Measurements from ENCODE around the gene BBC3. TPM values are rescaled to one million over a fixed set of nuclear protein-coding genes. Genes with fewer than 3 reads are reported as not detected.

Gene BBC3
- total and polyA plus RNA-seq, 2 experiments from 2014 or later: 23.4 to 31.9 TPM

DNA sequence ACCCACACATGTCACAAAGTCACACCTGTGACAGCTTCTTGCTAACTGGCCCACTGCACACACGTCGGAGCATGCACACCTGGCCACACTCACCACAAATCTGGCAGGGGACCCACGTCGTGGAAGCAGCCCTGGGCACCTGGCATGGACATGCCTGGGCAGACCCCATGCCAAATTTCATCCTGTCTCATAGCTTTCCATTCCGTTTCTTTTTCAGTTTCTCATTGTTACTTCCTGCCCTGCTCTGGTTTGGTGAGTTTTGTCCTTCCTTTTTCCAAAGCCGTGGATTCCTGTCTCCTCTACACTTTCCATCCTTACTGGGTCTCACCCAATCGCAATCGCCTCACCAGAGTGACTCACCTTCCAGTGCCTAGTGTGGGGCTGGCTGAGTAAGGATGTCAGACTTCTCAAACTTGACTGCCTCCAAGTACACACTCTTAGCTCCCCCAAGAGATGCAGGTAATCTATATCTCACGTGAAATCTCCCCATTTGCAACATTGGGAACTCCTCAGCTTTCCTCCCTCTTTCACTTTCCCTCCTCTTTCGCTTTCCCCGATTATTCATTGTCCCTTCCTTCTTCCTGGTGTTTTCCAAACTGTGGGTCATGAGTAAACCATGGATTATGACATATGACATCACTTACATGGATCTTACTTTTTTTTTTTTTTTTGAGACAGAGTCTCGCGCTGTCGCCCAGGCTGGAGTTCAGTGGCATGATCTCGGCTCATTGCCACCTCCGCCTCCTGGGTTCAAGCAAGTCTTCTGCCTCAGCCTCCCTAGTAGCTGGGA, 1.6 kb upstream of the BBC3 start:
- H3K27me3 Mint-ChIP-seq (ENCODE audit: insufficient read depth, low read depth, poor library complexity): peaks cover 11% of the 10 kb centered on the region
- no peak overlapping the region for H2AFZ ChIP-seq
- no peaks in the 10 kb centered on the region; the same call in 1 of the 2 replicates for H4K20me1 ChIP-seq (replicated peaks; ENCODE audit: insufficient read depth)
- H3K27ac ChIP-seq (ENCODE audit: low read depth): peak overlapping the region; percentile 96
- H3K36me3 Mint-ChIP-seq (ENCODE audit: low read depth): no peaks in the 10 kb centered on the region; the same call in 2 of the 3 replicates
- H3K4me1 Mint-ChIP-seq: peaks cover 15% of the 10 kb centered on the region
- peak overlapping the region; percentile 57; the same call in 1 of the 2 replicates for H3K4me3 ChIP-seq
- TF ChIP-seq EZH2 (IDR thresholded peaks at IDR 0.05; ENCODE audit: low read depth, unreplicated experiment) (no peak), POLR2AphosphoS5 (IDR thresholded peaks at IDR 0.05; ENCODE audit: low read depth) (no peak), ZNF331 (CRISPR knock-in tag; IDR thresholded peaks at IDR 0.05; ENCODE audit: low read depth) (no peak), STAT1 (IDR thresholded peaks at IDR 0.05; ENCODE audit: unreplicated experiment) (no peak), CREB1 (CRISPR knock-in tag; IDR thresholded peaks at IDR 0.05; ENCODE audit: low read depth) (no peak), ZNF114 (CRISPR knock-in tag; IDR thresholded peaks at IDR 0.05) (no peak), EZH2phosphoT487 (IDR thresholded peaks at IDR 0.05; ENCODE audit: unreplicated experiment) (no peak), JUNB (IDR thresholded peaks at IDR 0.05; ENCODE audit: unreplicated experiment) (no peak), NANOG (IDR thresholded peaks at IDR 0.05; ENCODE audit: borderline replicate concordance) (no peak)
- TF ChIP-seq, protein P1, sequence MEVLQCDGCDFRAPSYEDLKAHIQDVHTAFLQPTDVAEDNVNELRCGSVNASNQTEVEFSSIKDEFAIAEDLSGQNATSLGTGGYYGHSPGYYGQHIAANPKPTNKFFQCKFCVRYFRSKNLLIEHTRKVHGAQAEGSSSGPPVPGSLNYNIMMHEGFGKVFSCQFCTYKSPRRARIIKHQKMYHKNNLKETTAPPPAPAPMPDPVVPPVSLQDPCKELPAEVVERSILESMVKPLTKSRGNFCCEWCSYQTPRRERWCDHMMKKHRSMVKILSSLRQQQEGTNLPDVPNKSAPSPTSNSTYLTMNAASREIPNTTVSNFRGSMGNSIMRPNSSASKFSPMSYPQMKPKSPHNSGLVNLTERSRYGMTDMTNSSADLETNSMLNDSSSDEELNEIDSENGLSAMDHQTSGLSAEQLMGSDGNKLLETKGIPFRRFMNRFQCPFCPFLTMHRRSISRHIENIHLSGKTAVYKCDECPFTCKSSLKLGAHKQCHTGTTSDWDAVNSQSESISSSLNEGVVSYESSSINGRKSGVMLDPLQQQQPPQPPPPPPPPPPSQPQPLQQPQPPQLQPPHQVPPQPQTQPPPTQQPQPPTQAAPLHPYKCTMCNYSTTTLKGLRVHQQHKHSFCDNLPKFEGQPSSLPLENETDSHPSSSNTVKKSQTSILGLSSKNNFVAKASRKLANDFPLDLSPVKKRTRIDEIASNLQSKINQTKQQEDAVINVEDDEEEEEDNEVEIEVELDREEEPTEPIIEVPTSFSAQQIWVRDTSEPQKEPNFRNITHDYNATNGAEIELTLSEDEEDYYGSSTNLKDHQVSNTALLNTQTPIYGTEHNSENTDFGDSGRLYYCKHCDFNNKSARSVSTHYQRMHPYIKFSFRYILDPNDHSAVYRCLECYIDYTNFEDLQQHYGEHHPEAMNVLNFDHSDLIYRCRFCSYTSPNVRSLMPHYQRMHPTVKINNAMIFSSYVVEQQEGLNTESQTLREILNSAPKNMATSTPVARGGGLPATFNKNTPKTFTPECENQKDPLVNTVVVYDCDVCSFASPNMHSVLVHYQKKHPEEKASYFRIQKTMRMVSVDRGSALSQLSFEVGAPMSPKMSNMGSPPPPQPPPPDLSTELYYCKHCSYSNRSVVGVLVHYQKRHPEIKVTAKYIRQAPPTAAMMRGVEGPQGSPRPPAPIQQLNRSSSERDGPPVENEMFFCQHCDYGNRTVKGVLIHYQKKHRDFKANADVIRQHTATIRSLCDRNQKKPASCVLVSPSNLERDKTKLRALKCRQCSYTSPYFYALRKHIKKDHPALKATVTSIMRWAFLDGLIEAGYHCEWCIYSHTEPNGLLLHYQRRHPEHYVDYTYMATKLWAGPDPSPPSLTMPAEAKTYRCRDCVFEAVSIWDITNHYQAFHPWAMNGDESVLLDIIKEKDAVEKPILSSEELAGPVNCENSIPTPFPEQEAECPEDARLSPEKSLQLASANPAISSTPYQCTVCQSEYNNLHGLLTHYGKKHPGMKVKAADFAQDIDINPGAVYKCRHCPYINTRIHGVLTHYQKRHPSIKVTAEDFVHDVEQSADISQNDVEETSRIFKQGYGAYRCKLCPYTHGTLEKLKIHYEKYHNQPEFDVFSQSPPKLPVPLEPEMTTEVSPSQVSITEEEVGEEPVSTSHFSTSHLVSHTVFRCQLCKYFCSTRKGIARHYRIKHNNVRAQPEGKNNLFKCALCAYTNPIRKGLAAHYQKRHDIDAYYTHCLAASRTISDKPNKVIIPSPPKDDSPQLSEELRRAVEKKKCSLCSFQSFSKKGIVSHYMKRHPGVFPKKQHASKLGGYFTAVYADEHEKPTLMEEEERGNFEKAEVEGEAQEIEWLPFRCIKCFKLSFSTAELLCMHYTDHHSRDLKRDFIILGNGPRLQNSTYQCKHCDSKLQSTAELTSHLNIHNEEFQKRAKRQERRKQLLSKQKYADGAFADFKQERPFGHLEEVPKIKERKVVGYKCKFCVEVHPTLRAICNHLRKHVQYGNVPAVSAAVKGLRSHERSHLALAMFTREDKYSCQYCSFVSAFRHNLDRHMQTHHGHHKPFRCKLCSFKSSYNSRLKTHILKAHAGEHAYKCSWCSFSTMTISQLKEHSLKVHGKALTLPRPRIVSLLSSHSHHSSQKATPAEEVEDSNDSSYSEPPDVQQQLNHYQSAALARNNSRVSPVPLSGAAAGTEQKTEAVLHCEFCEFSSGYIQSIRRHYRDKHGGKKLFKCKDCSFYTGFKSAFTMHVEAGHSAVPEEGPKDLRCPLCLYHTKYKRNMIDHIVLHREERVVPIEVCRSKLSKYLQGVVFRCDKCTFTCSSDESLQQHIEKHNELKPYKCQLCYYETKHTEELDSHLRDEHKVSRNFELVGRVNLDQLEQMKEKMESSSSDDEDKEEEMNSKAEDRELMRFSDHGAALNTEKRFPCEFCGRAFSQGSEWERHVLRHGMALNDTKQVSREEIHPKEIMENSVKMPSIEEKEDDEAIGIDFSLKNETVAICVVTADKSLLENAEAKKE (CRISPR knock-in tag; IDR thresholded peaks at IDR 0.05): no peak
- TF ChIP-seq, protein P2, sequence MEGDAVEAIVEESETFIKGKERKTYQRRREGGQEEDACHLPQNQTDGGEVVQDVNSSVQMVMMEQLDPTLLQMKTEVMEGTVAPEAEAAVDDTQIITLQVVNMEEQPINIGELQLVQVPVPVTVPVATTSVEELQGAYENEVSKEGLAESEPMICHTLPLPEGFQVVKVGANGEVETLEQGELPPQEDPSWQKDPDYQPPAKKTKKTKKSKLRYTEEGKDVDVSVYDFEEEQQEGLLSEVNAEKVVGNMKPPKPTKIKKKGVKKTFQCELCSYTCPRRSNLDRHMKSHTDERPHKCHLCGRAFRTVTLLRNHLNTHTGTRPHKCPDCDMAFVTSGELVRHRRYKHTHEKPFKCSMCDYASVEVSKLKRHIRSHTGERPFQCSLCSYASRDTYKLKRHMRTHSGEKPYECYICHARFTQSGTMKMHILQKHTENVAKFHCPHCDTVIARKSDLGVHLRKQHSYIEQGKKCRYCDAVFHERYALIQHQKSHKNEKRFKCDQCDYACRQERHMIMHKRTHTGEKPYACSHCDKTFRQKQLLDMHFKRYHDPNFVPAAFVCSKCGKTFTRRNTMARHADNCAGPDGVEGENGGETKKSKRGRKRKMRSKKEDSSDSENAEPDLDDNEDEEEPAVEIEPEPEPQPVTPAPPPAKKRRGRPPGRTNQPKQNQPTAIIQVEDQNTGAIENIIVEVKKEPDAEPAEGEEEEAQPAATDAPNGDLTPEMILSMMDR (conservative IDR thresholded peaks at IDR 0.05; ENCODE audit: low read depth in 2 of 2): no peak
- TF ChIP-seq, protein P3, sequence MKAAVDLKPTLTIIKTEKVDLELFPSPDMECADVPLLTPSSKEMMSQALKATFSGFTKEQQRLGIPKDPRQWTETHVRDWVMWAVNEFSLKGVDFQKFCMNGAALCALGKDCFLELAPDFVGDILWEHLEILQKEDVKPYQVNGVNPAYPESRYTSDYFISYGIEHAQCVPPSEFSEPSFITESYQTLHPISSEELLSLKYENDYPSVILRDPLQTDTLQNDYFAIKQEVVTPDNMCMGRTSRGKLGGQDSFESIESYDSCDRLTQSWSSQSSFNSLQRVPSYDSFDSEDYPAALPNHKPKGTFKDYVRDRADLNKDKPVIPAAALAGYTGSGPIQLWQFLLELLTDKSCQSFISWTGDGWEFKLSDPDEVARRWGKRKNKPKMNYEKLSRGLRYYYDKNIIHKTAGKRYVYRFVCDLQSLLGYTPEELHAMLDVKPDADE (IDR thresholded peaks at IDR 0.05): no peak
- TF ChIP-seq, protein P4, sequence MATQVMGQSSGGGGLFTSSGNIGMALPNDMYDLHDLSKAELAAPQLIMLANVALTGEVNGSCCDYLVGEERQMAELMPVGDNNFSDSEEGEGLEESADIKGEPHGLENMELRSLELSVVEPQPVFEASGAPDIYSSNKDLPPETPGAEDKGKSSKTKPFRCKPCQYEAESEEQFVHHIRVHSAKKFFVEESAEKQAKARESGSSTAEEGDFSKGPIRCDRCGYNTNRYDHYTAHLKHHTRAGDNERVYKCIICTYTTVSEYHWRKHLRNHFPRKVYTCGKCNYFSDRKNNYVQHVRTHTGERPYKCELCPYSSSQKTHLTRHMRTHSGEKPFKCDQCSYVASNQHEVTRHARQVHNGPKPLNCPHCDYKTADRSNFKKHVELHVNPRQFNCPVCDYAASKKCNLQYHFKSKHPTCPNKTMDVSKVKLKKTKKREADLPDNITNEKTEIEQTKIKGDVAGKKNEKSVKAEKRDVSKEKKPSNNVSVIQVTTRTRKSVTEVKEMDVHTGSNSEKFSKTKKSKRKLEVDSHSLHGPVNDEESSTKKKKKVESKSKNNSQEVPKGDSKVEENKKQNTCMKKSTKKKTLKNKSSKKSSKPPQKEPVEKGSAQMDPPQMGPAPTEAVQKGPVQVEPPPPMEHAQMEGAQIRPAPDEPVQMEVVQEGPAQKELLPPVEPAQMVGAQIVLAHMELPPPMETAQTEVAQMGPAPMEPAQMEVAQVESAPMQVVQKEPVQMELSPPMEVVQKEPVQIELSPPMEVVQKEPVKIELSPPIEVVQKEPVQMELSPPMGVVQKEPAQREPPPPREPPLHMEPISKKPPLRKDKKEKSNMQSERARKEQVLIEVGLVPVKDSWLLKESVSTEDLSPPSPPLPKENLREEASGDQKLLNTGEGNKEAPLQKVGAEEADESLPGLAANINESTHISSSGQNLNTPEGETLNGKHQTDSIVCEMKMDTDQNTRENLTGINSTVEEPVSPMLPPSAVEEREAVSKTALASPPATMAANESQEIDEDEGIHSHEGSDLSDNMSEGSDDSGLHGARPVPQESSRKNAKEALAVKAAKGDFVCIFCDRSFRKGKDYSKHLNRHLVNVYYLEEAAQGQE (IDR thresholded peaks at IDR 0.05; ENCODE audit: unreplicated experiment): no peak
- peak overlapping the region; percentile 79; the same call in 1 of the 2 replicates for H3K4me2 ChIP-seq
- no peak for ATAC-seq
- peaks cover 11% of the 10 kb centered on the region for H3K27me3 ChIP-seq (ENCODE audit: insufficient read depth)
- H3K4me3 Mint-ChIP-seq: peak overlapping the region; percentile 41; the same call in 1 of the 3 replicates
- DNase-seq (ENCODE audit: low spot score): no peak
- H3F3A ChIP-seq (replicated peaks; ENCODE audit: low read depth): peaks cover 23% of the 10 kb centered on the region; the same call in 1 of the 2 replicates
- peak overlapping the region; percentile 80 for H3K27ac Mint-ChIP-seq
- peaks cover 24% of the 10 kb centered on the region for H3K79me2 ChIP-seq (replicated peaks; ENCODE audit: insufficient read depth)
- H3K9me3 Mint-ChIP-seq: no peaks in the 10 kb centered on the region
- peaks cover 28% of the 10 kb centered on the region for H3K4me1 ChIP-seq (ENCODE audit: insufficient read depth)
- no peaks in the 10 kb centered on the region for H3K36me3 ChIP-seq (ENCODE audit: insufficient read depth)
- H3K9me2 ChIP-seq (ENCODE audit: insufficient read depth): no peaks in the 10 kb centered on the region

All from GM23338 (cell line).